Measurements from ENCODE around the gene PNMA3.
A peak's percentile ranks its signal among the peaks of the same experiment; 100 is the strongest.
"Not testable (repeated sequence)": the region's sequence is repeated elsewhere in the genome, so short reads cannot be mapped to it uniquely, and the experiment has no call there.

PNMA3 gene

GRCh38 chrX:153063315-153063714 lies 7.0 kb downstream of the PNMA3 start:
- DNase-seq (no peak), ATAC-seq (no peak)
- Mint-ChIP-seq H3K4me1 (no peaks in the 10 kb centered on the region), H3K9me3 (no peaks in the 10 kb centered on the region), H3K27ac (no peak overlapping the region), H3K27me3 (no peaks in the 10 kb centered on the region), H3K4me3 (no peak overlapping the region)

GRCh38 chrX:153064061-153064460 lies 7.8 kb downstream of the PNMA3 start:
- ATAC-seq (no peak), DNase-seq (no peak)
- no peaks in the 10 kb centered on the region for H3K27me3 Mint-ChIP-seq
- H3K4me1 Mint-ChIP-seq, result no peaks in the 10 kb centered on the region
- H3K27ac Mint-ChIP-seq, result no peak overlapping the region
- H3K4me3 Mint-ChIP-seq, result no peak overlapping the region
- H3K9me3 Mint-ChIP-seq, result no peaks in the 10 kb centered on the region

- Mint-ChIP-seq H3K27ac (no peak overlapping the region), H3K27me3 (no peaks in the 10 kb centered on the region), H3K4me3 (no peak overlapping the region), H3K4me1 (no peaks in the 10 kb centered on the region), H3K9me3 (no peaks in the 10 kb centered on the region)
- DNase-seq (no peak), ATAC-seq (no peak)
Measured at GRCh38 chrX:153065389-153065788, 9.1 kb downstream of the PNMA3 start.

GRCh38 chrX:153066402-153066801 lies 10.1 kb downstream of the PNMA3 start:
- not testable (repeated sequence) for H3K27me3 Mint-ChIP-seq, DNase-seq, ATAC-seq, H3K4me3 Mint-ChIP-seq, H3K27ac Mint-ChIP-seq, H3K4me1 Mint-ChIP-seq, H3K9me3 Mint-ChIP-seq

GRCh38 chrX:153071909-153072583 lies 15.8 kb downstream of the PNMA3 start, which contains the start of gene PNMA6A:
Gene PNMA6A, plus strand, starts transcription at chrX:153072454. Its CDS starts 609 bp downstream, at chrX:153073063.
- not testable (repeated sequence) for H3K27me3 Mint-ChIP-seq, H3K27ac Mint-ChIP-seq, DNase-seq, H3K4me1 Mint-ChIP-seq, H3K9me3 Mint-ChIP-seq, H3K4me3 Mint-ChIP-seq
- ATAC-seq, result peak; percentile 68

- H3K27me3 Mint-ChIP-seq, DNase-seq, H3K27ac Mint-ChIP-seq, H3K4me1 Mint-ChIP-seq, ATAC-seq, H3K4me3 Mint-ChIP-seq, H3K9me3 Mint-ChIP-seq: not testable (repeated sequence)
Measured at GRCh38 chrX:153073331-153073730, 17.1 kb downstream of the PNMA3 start.

GRCh38 chrX:153074262-153074899 lies 18.1 kb downstream of the PNMA3 start:
- no peak for ATAC-seq
- Mint-ChIP-seq H3K27me3 (no peaks in the 10 kb centered on the region), H3K9me3 (no peaks in the 10 kb centered on the region), H3K4me1 (no peaks in the 10 kb centered on the region), H3K4me3 (no peak overlapping the region), H3K27ac (no peak overlapping the region)
- no peak for DNase-seq

- no peaks in the 10 kb centered on the region for H3K4me1 Mint-ChIP-seq
- no peak overlapping the region for H3K4me3 Mint-ChIP-seq
- DNase-seq, result no peak
- ATAC-seq, result no peak
- no peaks in the 10 kb centered on the region for H3K9me3 Mint-ChIP-seq
- H3K27me3 Mint-ChIP-seq, result no peaks in the 10 kb centered on the region
- no peak overlapping the region for H3K27ac Mint-ChIP-seq
Measured at GRCh38 chrX:153074935-153075334, 18.7 kb downstream of the PNMA3 start.

GRCh38 chrX:153075366-153075765 lies 19.1 kb downstream of the PNMA3 start:
- H3K27ac Mint-ChIP-seq, result no peak overlapping the region
- DNase-seq (no peak), ATAC-seq (no peak)
- no peaks in the 10 kb centered on the region for H3K4me1 Mint-ChIP-seq
- no peaks in the 10 kb centered on the region for H3K9me3 Mint-ChIP-seq
- no peaks in the 10 kb centered on the region for H3K27me3 Mint-ChIP-seq
- H3K4me3 Mint-ChIP-seq, result no peak overlapping the region

GRCh38 chrX:153077437-153078135 lies 21.3 kb downstream of the PNMA3 start:
- not testable (repeated sequence) for H3K27ac Mint-ChIP-seq, H3K27me3 Mint-ChIP-seq, H3K4me1 Mint-ChIP-seq, H3K4me3 Mint-ChIP-seq, DNase-seq, H3K9me3 Mint-ChIP-seq
- ATAC-seq, result peak; percentile 68

- ATAC-seq, H3K27ac Mint-ChIP-seq, H3K4me1 Mint-ChIP-seq, H3K27me3 Mint-ChIP-seq, DNase-seq, H3K4me3 Mint-ChIP-seq, H3K9me3 Mint-ChIP-seq: not testable (repeated sequence)
Measured at GRCh38 chrX:153083238-153083923, 27.1 kb downstream of the PNMA3 start.

GRCh38 chrX:153102418-153102817 lies 46.1 kb downstream of the PNMA3 start:
- no peak overlapping the region for H3K27ac Mint-ChIP-seq
- peaks cover 13% of the 10 kb centered on the region for H3K4me1 Mint-ChIP-seq
- no peak for ATAC-seq
- H3K27me3 Mint-ChIP-seq, result no peaks in the 10 kb centered on the region
- H3K4me3 Mint-ChIP-seq, result no peak overlapping the region
- DNase-seq, result no peak
- H3K9me3 Mint-ChIP-seq, result peaks cover 33 to 38% of the 10 kb centered on the region in 2 donors

GRCh38 chrX:153104959-153105358 lies 48.7 kb downstream of the PNMA3 start:
- peak overlapping the region in 1 of 2 donors; percentile 82 for H3K27ac Mint-ChIP-seq
- H3K27me3 Mint-ChIP-seq, H3K4me3 Mint-ChIP-seq, ATAC-seq, DNase-seq: not testable (repeated sequence)
- H3K4me1 Mint-ChIP-seq, result peaks cover 13% of the 10 kb centered on the region
- H3K9me3 Mint-ChIP-seq, result peaks cover 33 to 38% of the 10 kb centered on the region in 2 donors

- peak overlapping the region in 1 of 2 donors; percentile 0 for H3K4me3 Mint-ChIP-seq
- H3K27ac Mint-ChIP-seq, result peak overlapping the region; percentile 69 to 84
- DNase-seq, H3K27me3 Mint-ChIP-seq: not testable (repeated sequence)
- peaks cover 22 to 38% of the 10 kb centered on the region in 2 donors for H3K9me3 Mint-ChIP-seq
- peak; percentile 78 for ATAC-seq
- H3K4me1 Mint-ChIP-seq, result peaks cover 13% of the 10 kb centered on the region
Measured at GRCh38 chrX:153106092-153106801, 50.0 kb downstream of the PNMA3 start.

Measured in stimulated activated naive CD8-positive, alpha-beta T cell treated with anti-CD3 and anti-CD28 coated beads, Interleukin-15, amount 100 ng/mL, for 72 hours (primary cell).